ENCODE measurements around the gene TTC39A.

The TTC39A gene

GRCh38 chr1:51272916-51273315 lies 57.4 kb downstream of the TTC39A start:
- H3K18ac ChIP-seq (ENCODE audit: low read length), result no peak overlapping the region
- no peak overlapping the region for H2BK120ac ChIP-seq (ENCODE audit: low read depth, low read length)
- H4K8ac ChIP-seq (ENCODE audit: low read depth, low read length), result no peak overlapping the region
- DNase-seq (ENCODE audit: low spot score), result no peak
- no peak overlapping the region for H2BK12ac ChIP-seq (ENCODE audit: low read length)
- H2BK15ac ChIP-seq (ENCODE audit: low read length), result no peak overlapping the region
- H4K91ac ChIP-seq (ENCODE audit: low read depth, low read length, poor library complexity), result no peak overlapping the region
- H2BK5ac ChIP-seq (ENCODE audit: low read length), result no peak overlapping the region
- H3K36me3 ChIP-seq (replicated peaks in 1 of 2; ENCODE audit: control insufficient read depth in 2 of 2, insufficient read depth in 2 of 2, low read length in 2 of 2), result peaks cover 0 to 55% of the 10 kb centered on the region in 2 donors
- H2AK5ac ChIP-seq (ENCODE audit: low read depth, low read length), result no peak overlapping the region
- H3K4me1 ChIP-seq (ENCODE audit: control insufficient read depth in 2 of 2, insufficient read depth in 1 of 2, low read depth in 1 of 2, low read length in 2 of 2), result no peaks in the 10 kb centered on the region
- H3K23ac ChIP-seq (ENCODE audit: low read depth, low read length, poor library complexity), result no peak overlapping the region
- H3K4ac ChIP-seq (ENCODE audit: low read length), result no peak overlapping the region
- H3K79me1 ChIP-seq (ENCODE audit: low read depth, low read length), result no peaks in the 10 kb centered on the region
- no peak overlapping the region for H3K14ac ChIP-seq (ENCODE audit: low read length)
- no peak overlapping the region for H3K27ac ChIP-seq (replicated peaks; ENCODE audit: low read length)
- H3K4me2 ChIP-seq (ENCODE audit: insufficient read depth, low read length, poor library complexity, severe bottlenecking), result no peak overlapping the region
- H3K27me3 ChIP-seq (ENCODE audit: control insufficient read depth in 3 of 3, insufficient read depth in 3 of 3, low read depth in 1 of 3, low read length in 3 of 3), result no peaks in the 10 kb centered on the region
- H3K9me3 ChIP-seq (replicated peaks in 1 of 2; ENCODE audit: control insufficient read depth in 2 of 2, insufficient read depth in 1 of 2, low read depth in 1 of 2, low read length in 2 of 2), result no peaks in the 10 kb centered on the region
- H3K9ac ChIP-seq (ENCODE audit: low read depth, low read length, poor library complexity), result no peak overlapping the region
- no peak overlapping the region for H3K4me3 ChIP-seq (ENCODE audit: low read length in 2 of 2)
- no peak overlapping the region for H2AFZ ChIP-seq (ENCODE audit: low read length)

GRCh38 chr1:51270751-51271150 lies 59.6 kb downstream of the TTC39A start:
- Histone ChIP-seq H3K9me3 (replicated peaks in 1 of 2; ENCODE audit: control insufficient read depth in 2 of 2, insufficient read depth in 1 of 2, low read depth in 1 of 2, low read length in 2 of 2) (no peaks in the 10 kb centered on the region), H3K4ac (ENCODE audit: low read length) (no peak overlapping the region), H3K36me3 (replicated peaks in 1 of 2; ENCODE audit: control insufficient read depth in 2 of 2, insufficient read depth in 2 of 2, low read length in 2 of 2) (peaks cover 0 to 49% of the 10 kb centered on the region in 2 donors), H3K18ac (ENCODE audit: low read length) (no peak overlapping the region), H3K4me1 (ENCODE audit: control insufficient read depth in 2 of 2, insufficient read depth in 1 of 2, low read depth in 1 of 2, low read length in 2 of 2) (no peaks in the 10 kb centered on the region), H3K9ac (ENCODE audit: low read depth, low read length, poor library complexity) (no peak overlapping the region), H4K8ac (ENCODE audit: low read depth, low read length) (no peak overlapping the region), H4K91ac (ENCODE audit: low read depth, low read length, poor library complexity) (no peak overlapping the region), H3K23ac (ENCODE audit: low read depth, low read length, poor library complexity) (no peak overlapping the region), H3K4me3 (ENCODE audit: low read length in 2 of 2) (no peak overlapping the region), H3K14ac (ENCODE audit: low read length) (no peak overlapping the region), H2AFZ (ENCODE audit: low read length) (no peak overlapping the region), H3K4me2 (ENCODE audit: insufficient read depth, low read length, poor library complexity, severe bottlenecking) (no peak overlapping the region), H2AK5ac (ENCODE audit: low read depth, low read length) (no peak overlapping the region), H3K79me1 (ENCODE audit: low read depth, low read length) (no peaks in the 10 kb centered on the region), H3K27me3 (ENCODE audit: control insufficient read depth in 3 of 3, insufficient read depth in 3 of 3, low read depth in 1 of 3, low read length in 3 of 3) (no peaks in the 10 kb centered on the region), H2BK15ac (ENCODE audit: low read length) (no peak overlapping the region), H2BK12ac (ENCODE audit: low read length) (no peak overlapping the region), H2BK120ac (ENCODE audit: low read depth, low read length) (no peak overlapping the region), H3K27ac (replicated peaks; ENCODE audit: low read length) (no peak overlapping the region), H2BK5ac (ENCODE audit: low read length) (no peak overlapping the region)
- DNase-seq (ENCODE audit: low spot score), result no peak

GRCh38 chr1:51268634-51269033 lies 61.7 kb downstream of the TTC39A start:
- Histone ChIP-seq H4K91ac (ENCODE audit: low read depth, low read length, poor library complexity) (no peak overlapping the region), H3K9ac (ENCODE audit: low read depth, low read length, poor library complexity) (no peak overlapping the region), H2AK5ac (ENCODE audit: low read depth, low read length) (no peak overlapping the region), H3K4me3 (ENCODE audit: low read length in 2 of 2) (no peak overlapping the region), H3K27ac (replicated peaks; ENCODE audit: low read length) (no peak overlapping the region), H2BK12ac (ENCODE audit: low read length) (no peak overlapping the region), H3K14ac (ENCODE audit: low read length) (no peak overlapping the region), H3K18ac (ENCODE audit: low read length) (no peak overlapping the region), H3K27me3 (ENCODE audit: control insufficient read depth in 3 of 3, insufficient read depth in 3 of 3, low read depth in 1 of 3, low read length in 3 of 3) (no peaks in the 10 kb centered on the region), H3K4me1 (ENCODE audit: control insufficient read depth in 2 of 2, insufficient read depth in 1 of 2, low read depth in 1 of 2, low read length in 2 of 2) (peaks cover 0 to 1% of the 10 kb centered on the region in 2 donors), H3K79me1 (ENCODE audit: low read depth, low read length) (no peaks in the 10 kb centered on the region), H2AFZ (ENCODE audit: low read length) (no peak overlapping the region), H3K4ac (ENCODE audit: low read length) (no peak overlapping the region), H3K4me2 (ENCODE audit: insufficient read depth, low read length, poor library complexity, severe bottlenecking) (no peak overlapping the region), H4K8ac (ENCODE audit: low read depth, low read length) (no peak overlapping the region), H2BK15ac (ENCODE audit: low read length) (no peak overlapping the region), H2BK120ac (ENCODE audit: low read depth, low read length) (no peak overlapping the region), H3K36me3 (replicated peaks in 1 of 2; ENCODE audit: control insufficient read depth in 2 of 2, insufficient read depth in 2 of 2, low read length in 2 of 2) (peaks cover 0 to 42% of the 10 kb centered on the region in 2 donors), H2BK5ac (ENCODE audit: low read length) (no peak overlapping the region), H3K9me3 (replicated peaks in 1 of 2; ENCODE audit: control insufficient read depth in 2 of 2, insufficient read depth in 1 of 2, low read depth in 1 of 2, low read length in 2 of 2) (no peaks in the 10 kb centered on the region), H3K23ac (ENCODE audit: low read depth, low read length, poor library complexity) (no peak overlapping the region)
- no peak for DNase-seq (ENCODE audit: low spot score)
- no CpG with 5 or more reads among the region's 2 CpGs for WGBS, 2 donors (ENCODE audit: extremely low coverage in 2 of 2, insufficient read length in 2 of 2, insufficient replicate concordance in 1 of 2)

- no peak overlapping the region for H2BK5ac ChIP-seq (ENCODE audit: low read length)
- H2BK12ac ChIP-seq (ENCODE audit: low read length), result no peak overlapping the region
- H4K91ac ChIP-seq (ENCODE audit: low read depth, low read length, poor library complexity), result no peak overlapping the region
- no peak overlapping the region for H3K27ac ChIP-seq (replicated peaks; ENCODE audit: low read length)
- H2BK120ac ChIP-seq (ENCODE audit: low read depth, low read length), result no peak overlapping the region
- H3K18ac ChIP-seq (ENCODE audit: low read length), result no peak overlapping the region
- H3K27me3 ChIP-seq (ENCODE audit: control insufficient read depth in 3 of 3, insufficient read depth in 3 of 3, low read depth in 1 of 3, low read length in 3 of 3), result no peaks in the 10 kb centered on the region
- peaks cover 0 to 27% of the 10 kb centered on the region in 2 donors for H3K36me3 ChIP-seq (replicated peaks in 1 of 2; ENCODE audit: control insufficient read depth in 2 of 2, insufficient read depth in 2 of 2, low read length in 2 of 2)
- H3K9ac ChIP-seq (ENCODE audit: low read depth, low read length, poor library complexity), result no peak overlapping the region
- WGBS, 2 donors (ENCODE audit: extremely low coverage in 2 of 2, insufficient read length in 2 of 2, insufficient replicate concordance in 1 of 2), result no CpG with 5 or more reads among the region's 4 CpGs
- H2BK15ac ChIP-seq (ENCODE audit: low read length), result no peak overlapping the region
- DNase-seq (ENCODE audit: low spot score), result no peak
- no peak overlapping the region for H2AK5ac ChIP-seq (ENCODE audit: low read depth, low read length)
- no peak overlapping the region for H3K4me3 ChIP-seq (ENCODE audit: low read length in 2 of 2)
- H3K4me2 ChIP-seq (ENCODE audit: insufficient read depth, low read length, poor library complexity, severe bottlenecking), result no peak overlapping the region
- no peak overlapping the region for H3K4ac ChIP-seq (ENCODE audit: low read length)
- no peak overlapping the region for H3K14ac ChIP-seq (ENCODE audit: low read length)
- no peaks in the 10 kb centered on the region for H3K9me3 ChIP-seq (replicated peaks in 1 of 2; ENCODE audit: control insufficient read depth in 2 of 2, insufficient read depth in 1 of 2, low read depth in 1 of 2, low read length in 2 of 2)
- no peak overlapping the region for H3K23ac ChIP-seq (ENCODE audit: low read depth, low read length, poor library complexity)
- H4K8ac ChIP-seq (ENCODE audit: low read depth, low read length), result no peak overlapping the region
- peaks cover 0 to 1% of the 10 kb centered on the region in 2 donors for H3K4me1 ChIP-seq (ENCODE audit: control insufficient read depth in 2 of 2, insufficient read depth in 1 of 2, low read depth in 1 of 2, low read length in 2 of 2)
- no peaks in the 10 kb centered on the region for H3K79me1 ChIP-seq (ENCODE audit: low read depth, low read length)
- no peak overlapping the region for H2AFZ ChIP-seq (ENCODE audit: low read length)
These were observed 63.6 kb downstream of the TTC39A start for GRCh38 chr1:51266791-51267190.

Measured in neuronal stem cell (in vitro differentiated cells).